ENCODE measurements around the gene ELMO1.

DNA sequence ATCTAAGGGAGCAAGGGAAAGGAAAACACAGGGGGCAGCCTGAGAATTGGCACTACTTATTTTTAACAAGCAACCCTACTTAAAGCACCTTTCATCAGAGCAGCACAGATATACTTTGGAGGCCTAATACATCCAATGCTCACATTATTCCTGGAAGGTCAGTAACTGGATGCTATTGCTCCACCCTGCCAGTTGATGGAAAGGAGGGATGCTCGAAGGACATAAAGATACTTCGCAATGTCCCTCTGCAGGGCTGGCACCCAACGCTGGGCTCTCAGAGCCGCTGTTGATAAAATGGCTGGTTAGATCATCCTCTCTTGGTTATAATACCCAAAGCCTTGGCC lies 416.4 kb downstream of the ELMO1 start:
- TF ChIP-seq, protein P1, sequence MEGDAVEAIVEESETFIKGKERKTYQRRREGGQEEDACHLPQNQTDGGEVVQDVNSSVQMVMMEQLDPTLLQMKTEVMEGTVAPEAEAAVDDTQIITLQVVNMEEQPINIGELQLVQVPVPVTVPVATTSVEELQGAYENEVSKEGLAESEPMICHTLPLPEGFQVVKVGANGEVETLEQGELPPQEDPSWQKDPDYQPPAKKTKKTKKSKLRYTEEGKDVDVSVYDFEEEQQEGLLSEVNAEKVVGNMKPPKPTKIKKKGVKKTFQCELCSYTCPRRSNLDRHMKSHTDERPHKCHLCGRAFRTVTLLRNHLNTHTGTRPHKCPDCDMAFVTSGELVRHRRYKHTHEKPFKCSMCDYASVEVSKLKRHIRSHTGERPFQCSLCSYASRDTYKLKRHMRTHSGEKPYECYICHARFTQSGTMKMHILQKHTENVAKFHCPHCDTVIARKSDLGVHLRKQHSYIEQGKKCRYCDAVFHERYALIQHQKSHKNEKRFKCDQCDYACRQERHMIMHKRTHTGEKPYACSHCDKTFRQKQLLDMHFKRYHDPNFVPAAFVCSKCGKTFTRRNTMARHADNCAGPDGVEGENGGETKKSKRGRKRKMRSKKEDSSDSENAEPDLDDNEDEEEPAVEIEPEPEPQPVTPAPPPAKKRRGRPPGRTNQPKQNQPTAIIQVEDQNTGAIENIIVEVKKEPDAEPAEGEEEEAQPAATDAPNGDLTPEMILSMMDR (IDR thresholded peaks at IDR 0.05) = no peak
- no peak for TF ChIP-seq POLR2A (IDR thresholded peaks at IDR 0.05)

All from heart left ventricle (tissue), 13 donors.